Common myeloid progenitor, CD34-positive (primary cell): ENCODE results near the gene ALKBH4.
"Not testable (repeated sequence)": the region's sequence is repeated elsewhere in the genome, so short reads cannot be mapped to it uniquely, and the experiment has no call there.

Experiments
- CTCF ChIA-PET: fragments of 350-600 bp; sonication (Branson Sonifier 250); formaldehyde crosslinking; loops from one replicate; lab custom pipeline; 2021; ENCODE audit warnings: antibody characterized with exemption; lab: Charles Lee
- POLR2A ChIA-PET: fragments of 350-600 bp; sonication (Branson Sonifier 250); formaldehyde crosslinking; loops from one replicate; lab custom pipeline; 2021; ENCODE audit warnings: antibody characterized with exemption; lab: Charles Lee
- DNase-seq, 3 donors: peaks; one replicate each; pipeline versions ENCODE4 v3.0.0 to v3.0.0-alpha.2; 2013
- H3K27ac ChIP-seq, 2 experiments: 1 replicate in 1 of 2; 2 replicates in 1 of 2; pipeline ENCODE4 v1.7.0; 2013; ENCODE audit warnings: inconsistent platforms in 2 of 2, low read length in 2 of 2, mild to moderate bottlenecking in 2 of 2, low read depth in 1 of 2, moderate library complexity in 1 of 2; ENCODE audit not compliant: severe bottlenecking in 2 of 2, insufficient read depth in 1 of 2, poor library complexity in 1 of 2
- H3K27me3 ChIP-seq, 5 experiments: replicated peaks in 2 of 5; 1 replicate in 3 of 5; 2 replicates in 2 of 5; pipeline versions ENCODE4 v1.6.1 to v1.7.0; 2013; ENCODE audit warnings: low read length in 4 of 5, mild to moderate bottlenecking in 2 of 5, moderate library complexity in 2 of 5, inconsistent platforms in 1 of 5; ENCODE audit not compliant: insufficient read depth in 5 of 5, control insufficient read depth in 4 of 5
- H3K36me3 ChIP-seq, 4 experiments: 1 replicate in 2 of 4; 2 replicates in 2 of 4; pipeline versions ENCODE4 v1.6.1 to v1.7.0; 2013; ENCODE audit warnings: low read length in 3 of 4, control low read depth in 1 of 4, mild to moderate bottlenecking in 1 of 4; ENCODE audit not compliant: control insufficient read depth in 4 of 4, insufficient read depth in 4 of 4
- H3K4me1 ChIP-seq, 4 experiments: 1 replicate in 3 of 4; 2 replicates in 1 of 4; pipeline versions ENCODE4 v1.6.1 to v1.7.1; 2013; ENCODE audit warnings: low read length in 3 of 4, mild to moderate bottlenecking in 3 of 4, control low read depth in 1 of 4, inconsistent platforms in 1 of 4, moderate library complexity in 1 of 4; ENCODE audit not compliant: control insufficient read depth in 4 of 4, insufficient read depth in 4 of 4; ENCODE audit errors: control extremely low read depth in 1 of 4
- H3K4me3 ChIP-seq, 7 experiments: 1 replicate in 4 of 7; 2 replicates in 3 of 7; pipeline versions ENCODE4 v1.5.1 to v1.7.0; 2013; ENCODE audit warnings: mild to moderate bottlenecking in 7 of 7, low read length in 6 of 7, moderate library complexity in 6 of 7, inconsistent platforms in 2 of 7, low read depth in 2 of 7, control low read depth in 1 of 7; ENCODE audit not compliant: insufficient read depth in 4 of 7, control insufficient read depth in 1 of 7; ENCODE audit errors: extremely low read depth in 1 of 7
- H3K9me3 ChIP-seq, 5 experiments: 1 replicate in 4 of 5; 2 replicates in 1 of 5; pipeline versions ENCODE4 v1.6.1 to v1.7.1; 2013; ENCODE audit warnings: low read length in 4 of 5, mild to moderate bottlenecking in 2 of 5, inconsistent platforms in 1 of 5, low read depth in 1 of 5, moderate library complexity in 1 of 5; ENCODE audit not compliant: control insufficient read depth in 4 of 5, insufficient read depth in 2 of 5; ENCODE audit errors: control extremely low read depth in 1 of 5
- WGBS: methylation state at CpG from one replicate; pipeline ENCODE4 v1.1.5; 2013; ENCODE audit not compliant: insufficient coverage; 5-methylcytosine and 5-hydroxymethylcytosine counted together

Gene ALKBH4

DNA sequence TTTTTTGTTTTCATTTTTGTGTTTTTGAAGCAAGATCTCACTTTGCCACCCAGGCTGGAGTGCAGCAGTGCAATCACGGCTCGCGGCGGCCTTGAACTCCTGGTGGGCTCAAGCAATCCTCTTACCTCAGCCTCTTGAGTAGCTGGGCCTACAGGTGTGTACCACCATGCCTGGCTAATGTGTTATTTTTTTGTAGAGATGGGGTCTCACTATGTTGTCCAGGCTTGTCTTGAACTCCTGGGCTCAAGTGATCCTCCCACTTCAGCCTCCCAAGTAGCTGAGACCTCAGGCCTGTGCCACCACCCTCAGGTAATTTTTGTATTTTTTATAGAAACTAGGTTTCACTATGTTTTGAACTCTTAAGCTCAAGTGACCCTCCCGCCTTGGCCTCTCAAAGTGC lies 53.7 kb downstream of the ALKBH4 start:
- Histone ChIP-seq H3K9me3 (peaks cover 0 to 6% (median 2%) of the 10 kb centered on the region in 5 experiments), H3K36me3 (peaks cover 6 to 77% (median 44%) of the 10 kb centered on the region in 4 experiments), H3K4me3 (no peak overlapping the region), H3K4me1 (peaks cover 0 to 12% (median 6%) of the 10 kb centered on the region in 4 experiments), H3K27me3 (no peaks in the 10 kb centered on the region), H3K27ac (no peak overlapping the region)
- POLR2A ChIA-PET, result no interaction called here
- CTCF ChIA-PET, result interaction anchor here (56.5 to 63.4 kb wide), 2 partner anchors 8 to 31 kb away, joined by 1488 read pairs; partner anchors contain the start of genes ALKBH4, LRWD1, ORAI2 and PRKRIP1
- no peak for DNase-seq
- WGBS, result 100% methylated on average over 4 of the region's 5 CpGs

DNA sequence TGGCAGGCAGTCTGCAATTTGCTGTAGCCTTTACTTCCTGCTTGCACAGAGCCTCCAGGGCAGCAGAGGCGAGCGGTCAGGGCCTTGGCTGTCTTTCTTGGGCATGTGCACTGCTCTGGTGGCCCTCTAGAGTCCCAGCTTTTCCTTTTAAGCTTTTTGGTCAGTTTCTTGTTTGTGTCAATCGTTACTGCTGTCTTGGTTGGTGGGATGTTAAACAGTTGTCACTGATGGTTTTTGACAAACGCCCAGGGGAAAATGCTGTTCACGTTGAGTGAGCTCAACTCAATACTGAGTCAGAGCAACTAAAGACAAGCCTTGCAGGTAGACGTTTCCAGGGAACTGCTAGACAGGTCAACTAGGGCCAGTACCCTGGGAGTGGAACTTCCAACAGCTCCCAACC lies 54.5 kb downstream of the ALKBH4 start:
- H3K36me3 ChIP-seq, result peaks cover 10 to 80% (median 49%) of the 10 kb centered on the region in 4 experiments
- H3K9me3 ChIP-seq, result peaks cover 0 to 6% (median 2%) of the 10 kb centered on the region in 5 experiments
- peaks cover 0 to 5% (median 1%) of the 10 kb centered on the region in 4 experiments for H3K4me1 ChIP-seq
- no peak for DNase-seq
- H3K4me3 ChIP-seq, result no peak overlapping the region
- ChIA-PET CTCF (interaction anchor here (1.2 to 56.5 kb wide), 3 partner anchors 13 to 32 kb away, joined by 4 to 1488 read pairs (median 11); partner anchors contain the start of genes ALKBH4, LRWD1, ORAI2 and PRKRIP1), POLR2A (no interaction called here)
- no peaks in the 10 kb centered on the region for H3K27me3 ChIP-seq
- H3K27ac ChIP-seq, result no peak overlapping the region
- WGBS, result 97% methylated on average over 4 of the region's 6 CpGs

DNA sequence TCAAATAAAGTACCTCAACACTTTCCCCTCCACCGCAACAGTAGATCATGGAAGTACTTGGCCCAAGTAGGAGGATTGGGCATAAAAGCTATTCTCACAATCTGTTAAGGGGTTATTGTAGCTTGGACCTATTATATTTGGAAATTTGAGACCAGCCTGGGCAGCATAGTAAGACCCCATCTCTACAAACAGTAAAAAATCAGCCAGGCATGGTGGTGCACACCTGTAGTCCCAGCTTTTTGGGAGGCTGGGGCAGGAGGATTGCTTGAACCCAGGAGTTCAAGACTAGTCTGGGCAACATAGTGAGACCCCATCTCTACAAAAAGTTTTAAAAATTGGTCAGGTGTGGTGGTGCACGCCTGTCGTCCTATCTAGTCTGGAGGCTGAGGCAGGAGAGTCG lies 55.3 kb downstream of the ALKBH4 start:
- ChIA-PET POLR2A (no interaction called here), CTCF (interaction anchor here (1.2 to 56.5 kb wide), 3 partner anchors 12 to 33 kb away, joined by 4 to 1488 read pairs (median 11); partner anchors contain the start of genes ALKBH4, LRWD1, ORAI2 and PRKRIP1)
- Histone ChIP-seq H3K9me3 (peaks cover 0 to 6% (median 2%) of the 10 kb centered on the region in 5 experiments), H3K4me3 (no peak overlapping the region), H3K36me3 (peaks cover 11 to 80% (median 50%) of the 10 kb centered on the region in 4 experiments), H3K27me3 (no peaks in the 10 kb centered on the region), H3K4me1 (peaks cover 0 to 5% (median 1%) of the 10 kb centered on the region in 4 experiments), H3K27ac (no peak overlapping the region)
- 100% methylated on average over 3 of the region's 4 CpGs for WGBS
- DNase-seq, result no peak

DNA sequence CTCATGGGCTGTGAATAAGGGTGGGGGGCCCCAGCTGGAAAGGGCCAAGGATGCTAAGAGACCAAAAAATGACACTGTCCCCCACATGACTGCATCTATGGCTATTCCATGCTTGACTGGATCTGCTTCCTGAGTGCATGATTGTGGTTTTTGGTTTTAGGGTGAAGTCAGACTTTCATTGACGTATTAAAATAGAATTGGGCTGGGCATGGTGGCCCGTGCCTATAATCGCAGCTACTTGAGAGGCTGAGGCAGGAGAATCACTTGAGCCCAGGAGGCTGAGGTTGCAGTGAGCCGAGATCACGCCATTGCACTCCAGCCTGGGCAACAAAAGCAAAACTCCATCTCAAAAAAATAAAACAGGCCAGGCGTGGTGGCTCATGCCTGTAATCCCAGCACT lies 56.1 kb downstream of the ALKBH4 start:
- H3K4me3 ChIP-seq, H3K9me3 ChIP-seq, H3K27me3 ChIP-seq, H3K4me1 ChIP-seq, DNase-seq, POLR2A ChIA-PET, H3K27ac ChIP-seq: not testable (repeated sequence)
- peaks cover 11 to 82% (median 52%) of the 10 kb centered on the region in 4 experiments for H3K36me3 ChIP-seq
- WGBS, result 97% methylated on average over 5 of the region's 6 CpGs
- CTCF ChIA-PET, result interaction anchor here (3.2 to 56.5 kb wide), 2 partner anchors 12 to 34 kb away, joined by 11 to 1488 read pairs; partner anchors contain the start of genes ALKBH4, LRWD1, ORAI2 and PRKRIP1

DNA sequence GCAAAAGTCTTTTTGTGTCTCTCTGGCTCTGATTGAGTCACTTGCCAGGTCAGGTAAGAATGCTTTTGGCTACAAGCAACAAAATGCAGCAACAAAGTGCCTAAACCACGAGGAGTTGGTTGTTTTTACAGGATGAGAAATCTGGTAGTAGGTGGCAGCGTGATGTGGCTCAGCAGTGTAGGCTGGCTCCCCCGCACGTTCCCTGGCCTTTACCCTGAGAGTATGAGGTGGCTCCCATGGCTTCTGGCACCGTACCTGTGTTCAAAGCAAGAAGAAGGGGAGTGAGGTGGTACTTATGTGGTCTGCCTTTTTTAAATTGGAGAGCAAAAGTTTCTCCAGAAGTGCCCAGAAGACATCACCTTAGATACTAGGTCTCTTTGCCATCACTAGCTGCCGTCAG lies 56.8 kb downstream of the ALKBH4 start:
- H3K4me3 ChIP-seq, result no peak overlapping the region
- H3K36me3 ChIP-seq, result peaks cover 11 to 82% (median 51%) of the 10 kb centered on the region in 4 experiments
- H3K9me3 ChIP-seq, result peaks cover 0 to 6% (median 2%) of the 10 kb centered on the region in 5 experiments
- H3K4me1 ChIP-seq, result peaks cover 0 to 8% (median 1%) of the 10 kb centered on the region in 4 experiments
- 97% methylated on average over 5 of the region's 6 CpGs for WGBS
- ChIA-PET POLR2A (no interaction called here), CTCF (interaction anchor here (3.2 to 56.5 kb wide), 2 partner anchors 11 to 34 kb away, joined by 11 to 1488 read pairs; partner anchors contain the start of genes ALKBH4, LRWD1, ORAI2 and PRKRIP1)
- H3K27ac ChIP-seq, result no peak overlapping the region
- no peaks in the 10 kb centered on the region for H3K27me3 ChIP-seq
- no peak for DNase-seq
